HG03575 (cell line): ENCODE results near the gene TEX261.
"Not testable (repeated sequence)": the region's sequence is repeated elsewhere in the genome, so short reads cannot be mapped to it uniquely, and the experiment has no call there.

Source experiments
- ATAC-seq: cut with Tn5 transposase; IDR thresholded peaks from one replicate; pipeline ENCODE4 v1.9.1; 2021; ENCODE audit not compliant: unreplicated experiment, insufficient number of reproducible peaks, low FRiP score; ENCODE audit errors: extremely low read depth

The TEX261 gene

DNA sequence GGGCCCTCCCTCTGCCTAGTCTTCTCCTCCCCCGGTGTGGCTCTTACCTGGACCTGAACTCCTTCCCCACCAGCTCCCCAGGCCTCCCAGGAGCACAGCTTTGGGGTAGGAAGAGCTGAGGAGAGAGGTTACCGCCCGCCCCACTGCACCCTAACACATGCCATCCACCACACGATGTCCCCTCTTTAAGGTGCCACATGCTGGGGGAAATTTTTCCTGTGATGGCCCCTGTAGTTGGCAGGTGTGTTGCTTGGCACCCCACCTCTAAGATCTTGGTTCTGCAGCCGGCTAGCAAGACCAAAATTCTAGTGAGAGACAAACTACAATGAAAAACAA, 6.9 kb upstream of the TEX261 start:
- ATAC-seq = no peak

GRCh38 chr2:71000780-71001591, 6.3 kb upstream of the TEX261 start:
- ATAC-seq = no peak

DNA sequence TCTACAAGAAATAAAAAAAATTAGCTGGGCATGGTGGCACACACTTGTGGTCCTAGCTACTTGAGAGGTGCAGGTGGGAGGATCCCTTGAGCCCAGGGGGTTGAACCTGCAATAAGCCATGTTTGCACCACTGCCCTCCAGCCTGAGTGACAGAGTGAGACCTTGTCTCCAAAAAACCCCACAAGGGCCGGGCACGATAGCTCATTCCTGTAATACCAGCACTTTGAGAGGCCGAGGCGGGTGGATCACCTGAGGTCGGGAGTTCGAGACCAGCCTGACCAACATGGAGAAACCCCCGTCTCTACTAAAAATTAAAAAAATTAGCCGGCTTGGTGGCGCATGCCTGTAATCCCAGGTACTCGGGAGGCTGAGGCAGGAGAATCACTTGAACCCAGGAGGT, 5.3 kb upstream of the TEX261 start:
- ATAC-seq = not testable (repeated sequence)

DNA sequence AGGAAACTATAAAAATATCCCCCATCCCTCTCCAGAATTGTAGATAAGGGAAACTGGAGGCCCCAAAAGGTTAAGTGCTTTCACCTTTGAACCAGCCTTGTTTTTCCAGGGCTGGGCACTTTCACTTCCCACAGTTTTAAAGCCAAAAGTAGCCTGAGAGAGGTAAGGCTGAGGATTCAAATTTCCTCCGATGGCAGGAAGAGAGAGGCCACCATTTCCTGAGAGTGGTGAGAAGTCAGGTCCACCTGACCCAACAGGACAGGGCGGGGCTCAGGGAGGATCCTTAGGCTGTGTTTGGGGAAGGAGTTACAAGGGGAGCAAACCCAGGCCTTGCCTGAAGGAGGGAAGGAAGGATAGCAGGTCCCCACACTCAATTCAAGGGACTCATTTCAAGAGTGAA, 4.7 kb upstream of the TEX261 start:
- ATAC-seq = no peak

- ATAC-seq = not testable (repeated sequence)
Observed at GRCh38 chr2:70998885-70999284, 4.2 kb upstream of the TEX261 start.

DNA sequence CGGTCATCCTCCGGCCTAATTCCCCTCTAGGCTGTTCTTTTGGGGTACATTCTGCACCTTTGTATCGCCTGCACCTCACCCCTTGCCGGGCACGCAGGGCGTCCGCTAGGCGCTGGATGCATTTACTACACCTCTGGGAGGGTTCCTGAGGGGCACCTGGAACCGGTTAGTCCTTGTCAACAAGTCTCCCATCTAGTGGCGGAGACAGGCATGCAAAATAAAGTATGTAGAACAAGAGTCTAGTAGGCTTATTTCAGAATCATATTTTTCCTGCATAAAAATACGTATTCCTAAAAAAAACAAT, 705 bp upstream of the TEX261 start:
- ATAC-seq = peak; percentile 18

- no peak for ATAC-seq
Observed at GRCh38 chr2:70994009-70994698, 519 bp downstream of the TEX261 start.

- no peak for ATAC-seq
Observed at GRCh38 chr2:70992945-70993853, 1.5 kb downstream of the TEX261 start.

DNA sequence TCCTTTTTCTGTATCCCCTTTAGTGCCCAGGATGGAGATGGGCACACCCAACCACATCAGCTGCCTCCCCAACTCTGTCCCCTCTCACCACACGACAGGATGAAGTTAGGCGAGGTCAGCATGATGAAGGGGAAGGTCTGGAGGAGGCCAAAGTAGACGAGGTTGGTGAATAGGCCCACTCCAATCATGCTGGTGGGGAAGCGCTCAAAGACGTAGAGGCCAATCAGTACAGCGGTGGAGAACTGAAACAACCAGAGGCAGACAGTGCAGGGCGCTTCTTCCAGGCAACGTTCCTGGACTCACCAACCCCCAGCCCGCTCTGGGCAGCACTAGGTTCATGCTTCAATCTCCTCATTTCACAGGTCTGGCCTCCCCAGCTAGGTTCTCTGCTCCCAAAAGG, 2.9 kb downstream of the TEX261 start:
- no peak for ATAC-seq

DNA sequence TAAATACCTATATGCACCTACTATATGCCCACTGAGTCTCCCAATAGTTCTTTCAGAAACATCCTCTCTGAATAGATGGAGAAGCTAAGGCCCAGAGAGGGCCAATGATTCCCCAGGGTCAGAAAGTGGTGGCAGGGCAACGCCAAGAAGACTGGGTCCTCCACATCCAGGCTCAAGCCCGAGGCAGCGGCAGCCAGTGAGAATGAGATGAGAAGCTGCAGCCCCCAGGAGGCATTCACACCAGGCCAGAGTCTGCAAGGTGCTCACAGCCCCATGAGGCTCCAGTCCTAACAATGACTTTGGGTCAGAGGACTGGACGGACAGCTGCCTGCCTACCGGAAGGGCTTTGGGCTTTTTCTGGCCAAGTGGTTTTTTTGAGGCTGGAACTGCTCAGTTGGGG, 3.5 kb downstream of the TEX261 start:
- ATAC-seq = no peak

DNA sequence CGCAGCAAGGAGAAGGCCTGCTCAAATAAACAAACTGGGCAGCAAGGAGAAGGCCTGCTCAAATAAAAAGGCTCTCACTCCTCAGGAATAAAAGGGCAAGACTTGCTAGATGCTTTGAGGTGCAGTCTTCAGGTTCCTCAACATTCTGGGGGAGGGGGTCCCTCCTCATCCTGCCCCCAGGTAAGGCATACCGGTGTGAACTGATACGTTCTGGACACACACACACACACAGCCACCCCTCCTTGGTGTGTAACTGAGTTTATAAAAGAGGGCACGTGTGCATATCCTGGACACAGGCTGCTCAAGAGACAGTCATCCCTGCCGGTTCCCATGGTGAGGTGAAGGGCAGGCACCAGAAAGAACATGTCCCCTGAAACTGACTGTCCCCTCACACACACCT, 4.5 kb downstream of the TEX261 start:
- ATAC-seq = no peak

DNA sequence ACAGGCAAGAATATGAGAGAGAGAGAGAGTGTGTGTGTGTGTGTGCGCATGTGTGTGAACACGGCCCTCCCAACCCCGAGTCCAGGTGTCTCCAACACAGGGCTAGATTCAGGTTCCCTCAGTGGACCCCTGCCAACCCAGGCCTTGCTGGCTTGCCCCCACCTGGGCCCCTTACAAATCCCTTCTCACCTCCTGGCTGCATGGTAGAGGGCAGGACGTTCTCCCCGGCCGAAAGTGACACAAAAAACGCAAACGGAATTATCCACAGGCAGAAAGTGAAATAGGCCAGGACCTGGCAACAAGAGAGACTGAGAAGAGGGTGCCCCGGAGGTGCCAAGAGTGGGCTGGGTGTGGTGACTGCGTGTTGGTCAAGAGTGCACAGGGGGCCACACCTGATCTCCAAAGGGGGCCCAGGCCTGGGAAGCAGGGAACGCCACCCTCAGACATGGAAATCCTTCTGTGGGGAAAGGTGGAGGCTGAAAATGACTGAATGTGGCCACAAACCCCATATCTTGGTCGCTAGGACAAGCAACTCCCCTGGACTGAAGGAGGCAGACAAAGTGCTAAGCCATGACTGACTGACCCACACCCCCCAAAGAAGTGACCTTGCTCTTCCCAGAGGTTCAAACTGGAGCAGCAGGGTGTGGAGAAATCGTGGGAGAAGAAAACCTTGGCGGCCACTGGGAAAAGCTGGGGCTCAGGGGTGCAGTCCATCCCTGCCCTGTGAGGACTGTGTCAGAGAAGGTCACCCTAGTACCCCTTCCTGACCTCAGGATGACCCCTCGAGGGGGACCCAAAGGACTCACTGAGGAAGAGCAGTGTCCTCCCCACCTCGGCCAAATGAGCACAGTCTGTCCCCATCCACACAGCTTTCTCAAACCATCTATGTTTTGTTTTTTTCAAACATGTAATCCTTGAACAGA, 5.7 kb downstream of the TEX261 start:
- no peak for ATAC-seq

DNA sequence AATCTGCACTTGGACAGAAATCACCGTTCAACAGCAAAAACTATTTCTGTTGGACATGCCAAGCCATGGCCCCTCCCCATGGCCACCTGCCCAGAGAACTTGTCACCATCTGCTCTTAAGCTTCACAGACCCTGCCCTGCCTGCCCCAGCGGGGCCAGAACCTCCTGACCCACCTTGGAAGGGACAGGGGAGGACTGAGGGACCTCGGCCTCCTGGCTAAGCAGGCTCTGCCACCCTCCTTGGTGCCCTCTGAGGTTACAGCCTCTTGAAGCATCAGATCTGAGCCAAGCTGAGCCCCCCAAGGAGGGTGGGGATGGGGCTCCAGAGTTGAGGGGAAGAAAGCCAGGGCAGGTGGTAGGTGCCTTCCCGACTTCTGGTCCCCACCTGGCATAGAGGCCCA, 6.5 kb downstream of the TEX261 start:
- no peak for ATAC-seq

- no peak for ATAC-seq
Observed at GRCh38 chr2:70987386-70987785, 7.3 kb downstream of the TEX261 start.

DNA sequence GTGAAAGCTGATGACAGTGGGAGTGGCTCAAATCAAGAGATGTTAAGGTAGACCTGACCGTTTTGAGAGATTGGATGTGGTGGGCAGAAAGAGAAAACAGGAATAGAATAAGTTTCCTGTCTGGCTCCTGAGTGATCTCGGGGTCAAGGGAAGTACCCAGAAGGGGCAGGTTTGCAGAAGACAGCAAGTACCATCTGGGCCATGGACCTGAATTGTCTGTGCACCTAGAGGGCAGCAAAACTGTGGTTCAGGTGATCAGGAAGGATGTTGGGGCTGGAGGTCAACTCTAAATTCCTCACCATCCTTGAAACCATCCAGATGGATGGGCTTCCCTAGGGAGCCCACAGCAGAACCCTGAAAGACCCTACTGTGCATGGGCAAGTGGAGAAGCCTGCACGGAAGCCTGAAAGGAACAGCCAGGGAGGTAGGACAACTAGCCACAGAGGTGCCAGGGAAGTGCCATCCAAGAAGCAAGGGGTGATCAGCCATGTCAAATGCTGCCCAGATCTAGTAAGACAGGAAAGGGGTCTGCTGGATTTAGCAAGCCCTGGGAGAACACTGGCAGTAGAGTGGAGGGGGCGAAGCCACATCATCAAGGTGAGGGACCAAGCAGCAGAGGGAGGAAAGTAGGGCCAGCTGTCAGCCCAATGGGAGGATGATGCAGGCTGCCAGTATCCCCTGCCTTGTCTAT, 8.0 kb downstream of the TEX261 start:
- no peak for ATAC-seq

- ATAC-seq = no peak
Observed at GRCh38 chr2:70985956-70986355, 8.7 kb downstream of the TEX261 start.

- no peak for ATAC-seq
Observed at GRCh38 chr2:70985283-70985688, 9.4 kb downstream of the TEX261 start.

DNA sequence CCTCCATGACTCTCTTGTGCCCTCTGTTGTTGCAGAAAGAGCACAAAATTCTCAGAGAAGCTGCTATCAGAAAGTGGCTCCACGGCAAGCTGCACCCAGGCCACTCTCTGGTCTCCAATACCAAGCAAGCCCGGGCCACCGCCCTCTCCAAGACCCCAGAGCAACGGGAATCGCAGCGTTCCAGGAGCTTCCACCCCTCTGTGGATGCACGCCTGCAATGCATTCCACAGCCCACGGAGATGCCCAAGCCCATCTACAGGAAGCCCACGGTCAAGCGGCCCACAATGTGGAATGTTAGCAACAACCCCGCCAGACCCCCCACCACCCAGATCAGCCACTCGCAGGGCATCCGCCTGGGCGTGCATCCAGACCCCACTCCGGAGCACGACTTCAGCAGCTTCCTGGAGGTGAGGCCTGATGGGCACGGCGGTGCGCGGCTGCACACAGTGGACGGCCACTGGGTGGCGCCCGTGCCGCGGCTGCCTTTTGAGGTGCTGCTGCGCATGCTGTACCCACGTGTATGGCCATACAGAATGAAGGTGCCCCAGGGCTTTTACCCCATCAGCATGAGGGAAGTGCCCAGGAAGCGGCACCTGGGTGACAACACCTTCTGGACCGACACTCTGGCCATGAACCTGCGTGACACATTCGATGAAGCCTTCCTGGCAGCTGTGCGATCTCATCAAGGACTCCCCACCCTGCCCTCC, 9.9 kb downstream of the TEX261 start:
- no peak for ATAC-seq
